ENCODE results near the gene SEL1L. TPM values are rescaled to one million over a fixed set of nuclear protein-coding genes. Genes with fewer than 3 reads are reported as not detected.
"Not testable (repeated sequence)": the region's sequence is repeated elsewhere in the genome, so short reads cannot be mapped to it uniquely, and the experiment has no call there.

Gene SEL1L
- total RNA-seq, 2 experiments from 2014 or later: 39.0 to 57.4 TPM

GRCh38 chr14:81429749-81430148 is 103.9 kb downstream of the SEL1L start:
- intact Hi-C loops (cut with DNase I, micrococcal nuclease); POLR2A ChIA-PET; H3K4me3 Mint-ChIP-seq; DNase-seq; H3K27ac Mint-ChIP-seq; ATAC-seq; H3K36me3 Mint-ChIP-seq (ENCODE audit: low read depth); H3K9me3 Mint-ChIP-seq (ENCODE audit: low read depth); CTCF ChIA-PET; H3K4me1 Mint-ChIP-seq: not testable (repeated sequence)
- peaks cover 42% of the 10 kb centered on the region for H3K27me3 Mint-ChIP-seq

- no peaks in the 10 kb centered on the region for H3K9me3 Mint-ChIP-seq (ENCODE audit: low read depth)
- no peak overlapping the region for H3K27ac Mint-ChIP-seq
- intact Hi-C loops (cut with DNase I, micrococcal nuclease): no loop called here
- peaks cover 36% of the 10 kb centered on the region for H3K27me3 Mint-ChIP-seq
- no peak overlapping the region for H3K4me3 Mint-ChIP-seq
- ChIA-PET CTCF (interaction anchor here (1.0 kb wide), 1 partner anchor 249 kb away, joined by 3 read pairs; no protein-coding TSS in a partner anchor), POLR2A (no interaction called here)
- ATAC-seq: no peak
- H3K36me3 Mint-ChIP-seq (ENCODE audit: low read depth): no peaks in the 10 kb centered on the region
- no peak for DNase-seq
- no peaks in the 10 kb centered on the region for H3K4me1 Mint-ChIP-seq
Measured at GRCh38 chr14:81429028-81429427, 104.6 kb downstream of the SEL1L start.

- no peak overlapping the region for H3K27ac Mint-ChIP-seq
- POLR2A ChIA-PET: no interaction called here
Measured at GRCh38 chr14:81427348-81428058, 106.2 kb downstream of the SEL1L start.

DNA sequence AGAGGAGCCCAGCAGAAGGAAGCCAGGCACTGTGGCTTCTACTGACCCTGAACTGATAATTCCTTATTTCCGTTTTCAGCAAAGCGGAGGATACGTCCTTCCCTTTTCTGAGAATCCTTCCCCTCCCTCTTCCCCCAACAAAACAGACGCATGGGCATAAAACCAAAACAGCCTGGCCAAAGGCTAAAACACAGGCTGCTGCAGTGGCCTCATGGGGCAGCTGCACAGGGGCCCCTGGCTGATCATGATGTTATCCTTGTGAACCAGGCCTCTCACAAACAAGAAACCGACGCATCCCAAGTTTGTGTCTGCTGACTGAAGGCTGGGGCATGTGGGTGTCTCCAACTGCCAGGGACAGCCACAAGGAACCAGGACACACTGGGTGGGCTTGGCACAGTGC is 110.1 kb downstream of the SEL1L start:
- H3K36me3 Mint-ChIP-seq (ENCODE audit: low read depth): no peaks in the 10 kb centered on the region
- no peaks in the 10 kb centered on the region for H3K4me1 Mint-ChIP-seq
- ATAC-seq (no peak), DNase-seq (no peak)
- intact Hi-C loops (cut with DNase I, micrococcal nuclease): no loop called here
- ChIA-PET POLR2A (no interaction called here), CTCF (interaction anchor here (1.2 kb wide), 1 partner anchor 156 kb away, joined by 3 read pairs; no protein-coding TSS in a partner anchor)
- no peak overlapping the region for H3K4me3 Mint-ChIP-seq
- H3K27me3 Mint-ChIP-seq: peaks cover 10% of the 10 kb centered on the region
- H3K27ac Mint-ChIP-seq: no peak overlapping the region
- H3K9me3 Mint-ChIP-seq (ENCODE audit: low read depth): no peaks in the 10 kb centered on the region

More at GRCh38 chr14:81427348-81428058, 106.2 kb downstream of the SEL1L start:
- CTCF ChIA-PET: interaction anchor here (0.5 to 1.2 kb wide), 3 partner anchors 25 to 174 kb away, joined by 3 to 4 read pairs (median 3); no protein-coding TSS in a partner anchor
- H3K4me3 Mint-ChIP-seq: no peak overlapping the region
- intact Hi-C loops (cut with DNase I, micrococcal nuclease): no loop called here
- H3K27me3 Mint-ChIP-seq: peaks cover 23% of the 10 kb centered on the region
- ATAC-seq (no peak), DNase-seq (no peak)
- no peaks in the 10 kb centered on the region for H3K36me3 Mint-ChIP-seq (ENCODE audit: low read depth)
- H3K9me3 Mint-ChIP-seq (ENCODE audit: low read depth): no peaks in the 10 kb centered on the region
- no peaks in the 10 kb centered on the region for H3K4me1 Mint-ChIP-seq

Other genes starting within 250 kb of the SEL1L start
- gene STON2, start 133.5 kb downstream of the SEL1L start, total RNA-seq: under 1 TPM; 0.05 to 0.19 TPM

All from activated CD4-positive, alpha-beta T cell treated with anti-CD3 and anti-CD28 coated beads for 36 hours (primary cell).